GM21515 (cell line): Measurements from ENCODE around the gene PRMT3.
"Not testable (repeated sequence)": the region's sequence is repeated elsewhere in the genome, so short reads cannot be mapped to it uniquely, and the experiment has no call there.

ENCODE experiments used
- ATAC-seq: cut with Tn5 transposase; IDR thresholded peaks from one replicate; pipeline ENCODE4 v1.9.1; 2021; ENCODE audit not compliant: unreplicated experiment

PRMT3 gene

GRCh38 chr11:20453657-20454316 lies 66.3 kb downstream of the PRMT3 start:
- ATAC-seq: no peak

- no peak for ATAC-seq
These were observed 69.7 kb downstream of the PRMT3 start for GRCh38 chr11:20457001-20457799.

GRCh38 chr11:20457934-20458680 lies 70.6 kb downstream of the PRMT3 start:
- ATAC-seq: no peak

- no peak for ATAC-seq
These were observed 71.6 kb downstream of the PRMT3 start for GRCh38 chr11:20458905-20459632.

GRCh38 chr11:20459865-20460264 lies 72.3 kb downstream of the PRMT3 start:
- no peak for ATAC-seq

GRCh38 chr11:20464518-20464917 lies 77.0 kb downstream of the PRMT3 start:
- ATAC-seq: no peak

GRCh38 chr11:20467487-20468185 lies 80.1 kb downstream of the PRMT3 start:
- ATAC-seq: no peak

GRCh38 chr11:20470348-20470747 lies 82.8 kb downstream of the PRMT3 start:
- ATAC-seq: no peak

GRCh38 chr11:20471929-20472328 lies 84.4 kb downstream of the PRMT3 start:
- ATAC-seq: not testable (repeated sequence)

GRCh38 chr11:20474176-20474881 lies 86.8 kb downstream of the PRMT3 start:
- ATAC-seq: peak; percentile 26

GRCh38 chr11:20474882-20475517 lies 87.5 kb downstream of the PRMT3 start:
- peak; percentile 45 for ATAC-seq

- no peak for ATAC-seq
These were observed 90.0 kb downstream of the PRMT3 start for GRCh38 chr11:20477418-20478090.

GRCh38 chr11:20479513-20479912 lies 92.0 kb downstream of the PRMT3 start:
- ATAC-seq: no peak

- no peak for ATAC-seq
These were observed 96.4 kb downstream of the PRMT3 start for GRCh38 chr11:20483931-20484330.

- ATAC-seq: not testable (repeated sequence)
These were observed 96.9 kb downstream of the PRMT3 start for GRCh38 chr11:20484416-20484815.

- no peak for ATAC-seq
These were observed 100.8 kb downstream of the PRMT3 start for GRCh38 chr11:20488352-20488751.

GRCh38 chr11:20489948-20490347 lies 102.4 kb downstream of the PRMT3 start:
- ATAC-seq: peak; percentile 63

GRCh38 chr11:20493340-20493739 lies 105.8 kb downstream of the PRMT3 start:
- no peak for ATAC-seq
